CD4-positive, alpha-beta T cell (primary cell): ENCODE measurements around the gene CDH19. TPM values are rescaled to one million over a fixed set of nuclear protein-coding genes. Genes with fewer than 3 reads are reported as not detected.

Experiments
- ATAC-seq: fragments of 200-7000 bp; cut with Tn5 transposase; one replicate; pipeline ENCODE4 v1.10.0; 2022; ENCODE audit warnings: mild to moderate bottlenecking; ENCODE audit not compliant: poor library complexity
- CTCF ChIA-PET: fragments of 350-600 bp; sonication (Branson Sonifier 250); formaldehyde crosslinking; loops from one replicate; lab custom pipeline; 2021; ENCODE audit warnings: antibody characterized with exemption, inconsistent platforms; lab: Charles Lee
- POLR2A ChIA-PET: fragments of 350-600 bp; sonication (Branson Sonifier 250); formaldehyde crosslinking; loops from one replicate; lab custom pipeline; 2021; ENCODE audit warnings: antibody characterized with exemption, inconsistent platforms; lab: Charles Lee
- DNase-seq, 14 experiments: peaks; one replicate each; pipeline ENCODE4 v3.0.0-alpha.2; 2013 to 2020; ENCODE audit warnings: mixed read lengths in 2 of 14
- H3K27ac ChIP-seq, 2 donors: one replicate each; pipeline versions ENCODE4 v1.5.1 to v1.7.0; 2013; ENCODE audit warnings: low read length in 2 of 2, low read depth in 1 of 2, mild to moderate bottlenecking in 1 of 2
- H3K27me3 ChIP-seq, 2 experiments: 1 replicate in 1 of 2; 2 replicates in 1 of 2; pipeline versions ENCODE4 v1.6.1 to v1.7.0; 2013; ENCODE audit warnings: low read length in 2 of 2, control low read depth in 1 of 2, mild to moderate bottlenecking in 1 of 2, moderate library complexity in 1 of 2; ENCODE audit not compliant: insufficient read depth in 2 of 2, control insufficient read depth in 1 of 2
- H3K36me3 ChIP-seq: one replicate; pipeline ENCODE4 v1.6.1; 2013; ENCODE audit warnings: low read length, control low read depth; ENCODE audit not compliant: insufficient read depth
- H3K4me1 ChIP-seq: one replicate; pipeline ENCODE4 v1.6.1; 2013; ENCODE audit warnings: low read length, control low read depth; ENCODE audit not compliant: insufficient read depth
- H3K4me3 ChIP-seq: one replicate; pipeline ENCODE4 v1.5.1; 2013; ENCODE audit warnings: mild to moderate bottlenecking, low read length, moderate library complexity
- H3K9me3 ChIP-seq, 2 experiments: 1 replicate in 1 of 2; 2 replicates in 1 of 2; pipeline versions ENCODE4 v1.6.1 to v1.7.0; 2013; ENCODE audit warnings: low read length in 2 of 2, mild to moderate bottlenecking in 2 of 2, control low read depth in 1 of 2, moderate library complexity in 1 of 2; ENCODE audit not compliant: control insufficient read depth in 1 of 2, insufficient read depth in 1 of 2
- H3K27ac Mint-ChIP-seq: one replicate; pipeline ENCODE4 v1.8.0; 2020; ENCODE audit warnings: mixed read lengths
- H3K27me3 Mint-ChIP-seq: one replicate; pipeline ENCODE4 v1.8.0; 2021; ENCODE audit warnings: mixed read lengths
- H3K36me3 Mint-ChIP-seq: one replicate; pipeline ENCODE4 v1.8.0; 2021; ENCODE audit warnings: low read depth, mixed read lengths
- H3K4me1 Mint-ChIP-seq: one replicate; pipeline ENCODE4 v1.8.0; 2021; ENCODE audit warnings: low read depth, mixed read lengths
- H3K4me3 Mint-ChIP-seq: one replicate; pipeline ENCODE4 v1.8.0; 2020; ENCODE audit warnings: mild to moderate bottlenecking, mixed read lengths
- H3K9me3 Mint-ChIP-seq: one replicate; pipeline ENCODE4 v1.8.0; 2020; ENCODE audit warnings: mixed read lengths
- CTCF ChIP-seq: fragments of 200-600 bp; IDR thresholded peaks from one replicate; pipeline ENCODE4 v1.8.0; 2022; ENCODE audit warnings: antibody characterized with exemption, mild to moderate bottlenecking
- intact Hi-C, 2 experiments: fragments of 100-400 bp; cut with DNase I in 1 of 2; cut with micrococcal nuclease in 1 of 2; formaldehyde crosslinking; loops; one replicate each; pipeline versions ENCODE4 v1.15.1 to v1.9.0; 2023 to 2025; cut with DNase I, micrococcal nuclease
- total RNA-seq, 174 experiments: library from RNA in 2 of 174; stranded (reverse) in 2 of 174; gene quantifications; one replicate each; pipeline ENCODE4 v1.2.3 and lab custom pipeline; 2021 to 2026

Gene CDH19
- total RNA-seq, 2 experiments from 2014 or later: not detected

GRCh38 chr18:66638856-66639629, 35.2 kb upstream of the CDH19 start:
- ChIA-PET POLR2A (no interaction called here), CTCF (no interaction called here)
- no peaks in the 10 kb centered on the region for H3K27me3 ChIP-seq
- Mint-ChIP-seq H3K27ac (no peak overlapping the region), H3K4me3 (no peak overlapping the region), H3K4me1 (no peaks in the 10 kb centered on the region), H3K36me3 (no peaks in the 10 kb centered on the region), H3K27me3 (no peaks in the 10 kb centered on the region), H3K9me3 (peaks cover 9% of the 10 kb centered on the region)
- H3K9me3 ChIP-seq: peaks cover 0 to 4% of the 10 kb centered on the region in 2 experiments
- H3K4me3 ChIP-seq: no peak overlapping the region
- intact Hi-C loops: no loop called here
- TF ChIP-seq CTCF: no peak
- H3K36me3 ChIP-seq: no peaks in the 10 kb centered on the region
- DNase-seq (peak in 3 of 14 experiments; percentile 2 to 6 (median 4)), ATAC-seq (no peak)
- H3K4me1 ChIP-seq: no peaks in the 10 kb centered on the region
- H3K27ac ChIP-seq: no peak overlapping the region

- no peaks in the 10 kb centered on the region for H3K4me1 ChIP-seq
- H3K36me3 ChIP-seq: no peaks in the 10 kb centered on the region
- peaks cover 3% of the 10 kb centered on the region for H3K9me3 Mint-ChIP-seq
- no peak overlapping the region for H3K27ac Mint-ChIP-seq
- TF ChIP-seq CTCF: no peak
- no peaks in the 10 kb centered on the region for H3K27me3 Mint-ChIP-seq
- H3K36me3 Mint-ChIP-seq: no peaks in the 10 kb centered on the region
- intact Hi-C loops: no loop called here
- CTCF ChIA-PET: no interaction called here
- H3K4me3 ChIP-seq: no peak overlapping the region
- H3K4me3 Mint-ChIP-seq: no peak overlapping the region
- peaks cover 3 to 4% of the 10 kb centered on the region in 2 experiments for H3K9me3 ChIP-seq
- H3K27me3 ChIP-seq: no peaks in the 10 kb centered on the region
- DNase-seq: no peak
- ATAC-seq: no peak
- H3K27ac ChIP-seq: no peak overlapping the region
- POLR2A ChIA-PET: no interaction called here
- H3K4me1 Mint-ChIP-seq: no peaks in the 10 kb centered on the region
These were observed 31.5 kb upstream of the CDH19 start for GRCh38 chr18:66635342-66635741.

- H3K36me3 ChIP-seq: no peaks in the 10 kb centered on the region
- H3K27ac Mint-ChIP-seq: no peak overlapping the region
- ATAC-seq (no peak), DNase-seq (no peak)
- CTCF ChIA-PET: no interaction called here
- POLR2A ChIA-PET: no interaction called here
- intact Hi-C loops: no loop called here
- no peak overlapping the region for H3K4me3 Mint-ChIP-seq
- no peak overlapping the region for H3K27ac ChIP-seq
- H3K36me3 Mint-ChIP-seq: no peaks in the 10 kb centered on the region
- TF ChIP-seq CTCF: no peak
- peaks cover 4% of the 10 kb centered on the region in 2 experiments for H3K9me3 ChIP-seq
- H3K4me1 Mint-ChIP-seq: no peaks in the 10 kb centered on the region
- H3K27me3 Mint-ChIP-seq: no peaks in the 10 kb centered on the region
- H3K4me3 ChIP-seq: no peak overlapping the region
- H3K4me1 ChIP-seq: no peaks in the 10 kb centered on the region
- H3K27me3 ChIP-seq: no peaks in the 10 kb centered on the region
- H3K9me3 Mint-ChIP-seq: peaks cover 8% of the 10 kb centered on the region
These were observed 28.9 kb upstream of the CDH19 start for GRCh38 chr18:66632756-66633155.
